T-helper 1 cell (primary cell): ENCODE results near the gene SEMA4B.
A peak's percentile ranks its signal among the peaks of the same experiment; 100 is the strongest.

ENCODE experiments used
- DNase-seq, 5 donors: peaks; one replicate each; pipeline ENCODE4 v3.0.0-alpha.2; 2012 to 2020

SEMA4B gene

DNA sequence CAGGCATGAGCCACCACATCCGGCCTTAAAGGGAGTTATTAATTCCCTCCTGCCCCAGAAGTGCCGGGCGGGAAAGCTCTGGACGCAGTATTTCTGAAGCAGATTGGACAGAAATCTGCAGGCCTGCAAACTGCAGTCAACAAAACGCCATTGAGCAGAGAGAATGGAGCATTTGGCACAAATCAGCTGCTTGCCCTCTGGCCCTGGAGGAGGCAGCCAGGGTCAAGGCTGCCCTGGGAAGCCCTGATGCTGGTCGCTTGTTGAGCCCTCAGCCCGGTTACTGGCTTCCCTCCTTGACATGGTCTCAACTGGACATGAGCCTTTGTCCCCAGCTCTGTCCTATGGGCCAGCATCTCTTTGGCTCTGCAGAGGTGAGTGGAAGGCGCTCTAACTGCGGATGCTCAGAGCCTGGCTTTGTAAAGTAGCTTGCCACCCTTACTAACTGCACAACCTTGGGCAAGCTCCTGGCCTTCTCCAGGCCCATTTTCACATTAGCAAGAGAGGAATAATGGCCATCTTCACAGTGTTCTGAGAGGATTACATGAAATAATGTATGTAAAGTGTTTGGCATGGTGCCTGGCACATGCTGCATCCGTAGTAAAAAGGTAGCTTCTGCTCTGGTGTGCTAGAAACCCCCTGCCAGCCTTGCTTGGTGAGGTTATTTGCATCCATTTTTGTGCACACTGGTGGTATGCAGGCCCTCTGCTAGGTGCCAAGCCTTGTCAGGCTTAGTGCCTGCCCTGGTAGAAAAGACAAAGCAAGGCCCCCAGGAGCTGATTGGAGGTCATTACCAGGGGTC is 4.1 kb downstream of the SEMA4B start:
- DNase-seq: no peak

DNA sequence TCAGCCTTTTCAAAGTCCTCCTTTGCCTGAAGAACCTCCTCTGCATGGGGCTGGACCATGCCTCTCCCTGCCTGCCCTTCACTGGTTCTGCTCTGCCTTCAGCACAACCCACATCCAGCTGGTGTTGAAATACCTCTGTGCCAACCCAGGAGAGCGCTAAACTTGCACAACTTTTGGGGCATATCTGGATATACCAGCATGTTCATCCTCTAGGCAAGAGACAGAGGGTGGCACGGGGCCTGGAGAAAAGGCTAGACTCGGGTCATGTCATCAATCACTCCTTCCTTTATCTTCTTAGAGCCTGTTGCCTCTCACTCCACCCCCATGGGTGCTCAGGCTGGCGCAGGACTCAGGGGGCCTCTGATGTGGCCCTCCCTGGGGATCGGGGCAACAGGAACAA is 4.8 kb downstream of the SEMA4B start:
- no peak for DNase-seq

DNA sequence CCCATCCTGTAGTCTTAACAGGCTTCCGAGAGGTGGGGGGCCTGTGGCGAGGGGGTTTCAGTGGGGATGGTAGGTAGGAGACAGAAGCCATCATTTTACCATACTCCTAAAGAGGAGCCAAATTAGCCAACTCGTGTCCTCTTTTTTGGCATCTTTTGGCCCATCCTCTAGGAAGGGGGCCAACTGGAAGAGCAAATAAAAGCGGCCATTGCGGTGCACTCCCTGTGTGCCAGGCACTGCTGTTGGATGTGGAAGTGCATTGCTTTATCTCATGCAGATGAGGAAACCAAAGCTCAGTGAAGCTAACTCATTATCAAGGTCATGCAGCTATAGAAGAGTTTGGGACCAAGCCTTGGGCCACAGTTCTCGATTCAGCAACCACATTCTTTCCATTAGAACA is 6.1 kb downstream of the SEMA4B start:
- no peak for DNase-seq

DNA sequence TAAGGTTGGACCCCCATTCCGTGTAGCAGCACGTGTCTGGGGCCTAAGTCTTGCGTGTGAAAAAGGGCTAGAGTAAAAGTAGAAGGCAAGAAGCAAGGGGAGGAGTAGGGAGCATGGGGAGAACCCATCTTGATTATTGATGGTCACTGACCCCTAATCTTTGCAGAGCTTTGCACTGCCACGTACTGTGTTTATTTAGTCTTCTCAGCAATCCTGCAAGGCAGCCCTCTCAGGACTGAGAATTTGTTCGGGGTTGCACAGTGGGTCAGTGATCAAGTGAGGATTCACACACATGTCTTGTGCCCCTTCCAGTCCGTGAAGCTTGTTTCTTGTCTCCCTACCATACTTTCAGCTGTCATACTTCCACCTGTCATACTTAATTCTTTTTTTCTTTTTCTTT is 7.2 kb downstream of the SEMA4B start:
- no peak for DNase-seq

DNA sequence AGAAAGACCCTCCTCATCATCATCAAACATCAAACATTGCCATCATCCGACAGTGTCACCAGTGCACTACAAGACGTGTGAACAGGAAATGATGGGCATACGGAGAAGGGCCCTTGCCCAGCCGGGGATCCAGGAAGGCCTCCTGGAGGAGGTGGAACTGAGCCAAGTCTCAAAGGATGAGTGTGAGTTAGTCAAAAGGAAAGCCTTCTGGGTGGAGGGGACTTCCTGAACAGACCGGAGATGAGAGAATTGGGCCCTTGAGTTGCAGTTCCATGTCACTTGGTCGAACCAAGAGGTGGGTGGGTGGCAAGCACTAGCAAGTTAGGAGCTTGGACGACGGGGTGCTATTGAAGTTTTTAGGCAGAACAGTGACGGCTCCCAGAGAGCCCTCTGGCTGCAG is 8.5 kb downstream of the SEMA4B start:
- DNase-seq: peak in 1 of 5 donors; percentile 56

DNA sequence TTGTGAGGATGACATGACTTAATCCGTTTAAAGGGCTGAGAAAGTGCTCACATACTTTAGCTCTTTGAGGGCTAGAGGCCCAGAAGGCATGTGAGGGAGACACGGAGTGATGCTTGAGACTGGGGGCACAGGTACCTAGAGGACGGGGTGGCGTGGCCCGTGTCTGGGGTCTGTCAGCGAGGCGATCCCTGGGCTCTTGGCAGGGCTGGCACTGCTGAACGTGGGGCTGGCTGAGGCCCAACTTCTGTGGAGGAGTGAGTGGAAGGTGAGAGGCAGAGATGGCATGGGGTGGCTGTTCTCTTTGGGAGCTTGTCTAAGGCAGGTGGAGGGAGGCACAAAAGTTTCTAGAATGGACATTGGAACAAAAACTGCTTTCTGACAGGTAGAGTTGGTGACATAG is 9.5 kb downstream of the SEMA4B start:
- DNase-seq: no peak

DNA sequence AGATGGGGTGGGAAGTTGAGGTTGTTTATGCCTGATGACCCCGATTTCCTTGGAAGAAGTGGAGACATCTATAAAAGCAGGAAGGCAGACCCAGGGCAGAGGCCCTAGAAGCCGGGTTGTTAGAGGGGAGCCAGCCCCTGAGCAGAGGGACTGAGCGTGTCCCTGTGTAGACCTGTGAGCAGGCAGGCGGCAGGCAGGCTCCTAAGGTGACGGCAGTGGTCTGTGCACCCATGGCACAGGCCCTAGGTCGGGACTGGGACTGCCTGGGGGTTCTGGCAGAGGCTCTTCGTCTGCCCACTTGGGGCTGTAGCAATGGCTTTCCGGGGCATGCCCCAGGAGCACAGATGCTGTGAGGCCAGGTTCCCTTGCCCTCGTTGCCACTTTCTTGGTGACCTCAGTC is 9.9 kb downstream of the SEMA4B start:
- no peak for DNase-seq

DNA sequence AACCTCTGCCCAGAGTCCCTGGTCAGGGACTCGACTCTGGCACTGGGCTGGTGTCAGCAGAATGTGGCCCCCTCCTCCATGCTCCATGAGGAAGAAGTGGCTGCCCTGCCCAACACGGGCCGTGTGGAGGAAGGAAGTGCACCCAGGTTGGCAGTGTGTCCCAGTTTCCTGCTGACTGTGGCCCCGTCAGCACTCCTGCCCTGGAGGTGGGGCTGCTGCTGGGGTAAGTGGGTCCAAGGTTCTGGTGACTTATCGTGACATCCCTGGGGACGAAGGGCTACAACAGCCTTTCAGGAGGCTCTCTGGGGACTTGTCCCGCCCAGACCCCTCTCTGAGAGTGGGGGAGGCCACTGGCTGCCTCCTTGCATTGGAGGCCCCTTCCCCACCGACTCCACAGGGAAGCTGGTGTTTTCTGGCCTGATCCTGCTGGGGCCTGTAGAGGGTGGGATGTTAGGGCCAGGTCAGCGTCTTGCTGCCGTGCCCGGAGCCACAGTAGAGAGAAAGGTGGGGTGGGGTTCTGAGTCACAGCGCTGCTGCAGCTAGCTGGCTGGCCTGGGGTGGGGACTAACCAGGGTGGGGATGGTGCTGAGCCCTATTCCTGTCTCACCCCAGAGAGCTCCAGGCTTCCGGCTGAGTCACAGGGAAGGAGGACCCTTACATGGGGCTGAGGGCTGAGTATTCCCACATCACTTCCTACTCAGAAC is 10.5 kb downstream of the SEMA4B start:
- DNase-seq: no peak

DNA sequence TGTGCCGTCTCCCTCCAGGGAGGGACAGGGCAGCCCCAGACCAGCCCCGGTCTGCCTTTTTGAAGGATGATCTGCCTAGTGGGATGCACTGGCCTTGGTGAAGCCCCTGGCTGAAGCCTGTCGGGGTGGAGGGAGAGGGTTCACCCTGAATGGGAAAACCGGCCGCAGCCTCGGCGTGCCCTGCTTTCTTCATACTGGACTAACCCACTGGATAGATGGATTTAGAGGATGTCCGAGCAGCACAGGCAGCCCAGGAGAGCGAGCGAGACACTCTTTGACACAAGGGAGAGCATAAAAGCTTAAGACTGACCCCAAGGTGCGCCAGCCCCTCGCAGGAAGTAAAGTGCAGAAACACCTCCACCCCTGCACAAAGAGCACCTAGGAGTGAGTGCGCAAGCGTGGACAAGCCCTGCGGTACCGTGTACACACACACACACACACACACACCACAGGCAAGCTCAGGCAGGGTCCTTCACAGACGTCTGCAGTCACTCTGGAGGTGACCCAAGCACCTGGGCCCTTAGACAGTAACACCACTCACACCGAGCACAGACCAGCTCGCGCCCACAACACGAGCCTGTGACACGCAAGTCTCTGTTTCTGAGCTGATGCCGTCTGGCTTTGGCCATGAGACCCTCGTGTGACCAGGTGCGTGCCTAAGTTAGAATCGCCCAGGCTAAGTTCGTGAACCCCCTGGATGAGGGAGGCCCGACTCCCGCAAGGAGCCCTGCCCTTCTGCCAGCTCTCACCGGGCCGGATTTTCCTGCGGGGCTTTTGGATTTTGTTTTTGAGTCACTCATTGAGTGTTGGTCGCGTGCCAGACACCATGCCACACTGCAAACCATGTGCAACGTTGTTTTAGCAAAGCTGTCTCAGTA is 11.3 kb downstream of the SEMA4B start:
- no peak for DNase-seq

DNA sequence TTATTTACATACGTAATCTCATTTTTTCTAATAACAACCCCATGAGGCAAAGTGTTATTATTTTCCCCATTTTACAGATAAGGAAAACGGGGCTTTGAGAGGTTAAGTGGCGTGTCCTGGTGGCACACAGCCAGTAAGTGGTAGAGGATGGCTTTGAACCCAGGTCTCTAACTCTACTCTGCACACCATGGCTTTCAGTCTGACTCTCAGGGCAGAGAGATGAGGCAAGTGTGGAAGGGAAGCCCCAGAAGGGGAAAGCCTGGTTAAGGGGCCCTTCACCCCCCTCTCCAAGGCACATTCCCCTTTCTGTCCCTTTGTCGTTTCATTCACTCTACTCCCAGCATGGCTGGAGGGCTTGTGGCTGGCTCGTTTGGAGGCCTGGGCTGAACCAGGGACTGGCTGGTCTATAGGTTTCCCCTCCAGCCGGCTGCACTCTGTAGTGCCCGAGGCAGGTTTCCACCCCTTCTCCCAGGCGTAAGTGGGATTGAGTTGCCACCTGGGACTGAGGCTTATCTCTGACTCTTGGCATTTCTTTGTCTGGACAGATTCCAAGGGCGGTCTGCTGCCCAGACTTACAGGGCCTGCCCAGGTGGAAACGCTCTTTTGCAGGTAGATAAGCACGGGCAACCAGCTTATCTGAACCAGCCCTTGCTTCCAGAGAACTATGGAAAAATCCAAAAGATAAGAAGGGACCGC is 12.1 kb downstream of the SEMA4B start:
- no peak for DNase-seq

DNA sequence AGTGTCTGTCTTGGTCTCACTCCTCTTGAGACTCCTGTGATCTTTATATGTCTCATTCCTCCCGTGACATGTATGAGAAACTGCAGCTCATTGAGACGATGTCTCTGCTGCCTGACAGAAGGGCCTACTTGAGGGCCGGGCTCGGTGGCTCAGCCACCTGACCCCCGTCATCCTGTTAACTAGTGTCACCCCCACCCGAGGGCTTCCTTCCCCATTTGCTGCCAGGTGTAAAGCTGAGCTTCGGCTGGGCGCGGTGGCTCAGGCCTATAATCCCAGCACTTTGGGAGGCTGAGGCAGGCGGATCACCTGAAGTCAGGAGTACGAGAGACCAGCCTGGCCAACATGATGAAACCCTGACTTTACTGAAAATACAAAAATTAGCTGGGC is 12.7 kb downstream of the SEMA4B start:
- DNase-seq: no peak

DNA sequence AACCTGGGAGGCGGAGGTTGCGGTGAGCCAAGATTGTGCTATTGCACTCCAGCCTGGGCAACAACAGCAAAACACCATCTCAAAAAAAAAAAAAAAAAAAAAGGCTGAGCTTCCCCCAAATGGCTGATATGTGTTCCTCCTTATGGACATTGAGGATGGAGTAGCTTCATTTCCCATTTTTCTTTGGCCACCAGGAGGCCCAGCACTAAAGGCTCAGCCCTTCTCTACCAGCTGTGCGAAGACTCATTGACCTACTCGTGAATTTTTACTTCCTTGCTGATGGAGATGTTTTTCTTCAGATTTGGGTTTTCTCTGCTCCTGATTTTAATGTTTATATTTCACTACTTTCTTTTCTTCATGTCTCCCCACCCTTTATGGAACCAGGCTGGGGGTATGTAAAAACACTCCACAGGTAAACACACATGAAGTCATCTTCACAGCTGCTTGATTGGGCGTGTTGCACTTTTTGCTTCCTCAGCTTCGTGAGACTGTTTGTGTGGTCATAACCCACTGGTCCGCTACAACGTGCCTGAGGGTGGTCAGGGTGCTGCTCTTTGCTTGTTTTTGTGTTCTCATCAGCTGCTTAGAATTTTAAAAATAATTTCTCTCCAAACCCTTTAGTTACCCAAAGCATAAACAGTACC is 13.5 kb downstream of the SEMA4B start:
- no peak for DNase-seq

DNA sequence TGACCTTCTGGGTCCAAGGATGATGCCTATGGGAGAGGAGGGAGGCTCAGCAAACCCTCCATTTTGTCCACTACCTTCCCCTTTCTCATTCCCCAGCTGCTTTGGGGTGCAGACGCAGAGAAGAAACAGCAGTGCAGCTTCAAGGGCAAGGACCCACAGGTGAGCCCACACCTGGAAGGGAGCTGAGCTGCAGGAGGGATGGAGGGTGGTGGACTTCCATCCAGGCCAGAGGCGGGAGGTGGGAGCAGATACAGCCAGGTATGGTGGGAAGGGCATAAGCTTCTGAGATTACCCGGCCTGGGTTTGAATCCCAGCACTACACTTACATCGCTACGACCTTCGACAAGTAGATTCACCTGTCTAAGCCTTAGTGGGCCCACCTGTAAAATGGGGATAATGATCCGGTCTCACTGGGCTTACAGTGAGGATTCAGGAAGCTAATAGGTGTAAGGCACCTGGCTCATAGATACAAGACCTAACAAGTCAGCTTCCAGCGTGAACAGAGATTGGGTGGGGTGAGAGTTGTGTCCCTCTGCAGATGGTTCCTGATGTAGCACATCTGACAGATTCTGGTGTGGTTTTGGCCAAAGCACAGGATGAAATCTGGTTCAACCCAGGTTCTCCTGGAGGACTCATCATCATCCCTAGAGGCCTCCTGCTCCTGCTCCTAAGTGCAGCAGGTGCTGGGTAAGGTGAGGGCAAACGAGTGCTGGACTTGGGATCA is 16.7 kb downstream of the SEMA4B start:
- no peak for DNase-seq

DNA sequence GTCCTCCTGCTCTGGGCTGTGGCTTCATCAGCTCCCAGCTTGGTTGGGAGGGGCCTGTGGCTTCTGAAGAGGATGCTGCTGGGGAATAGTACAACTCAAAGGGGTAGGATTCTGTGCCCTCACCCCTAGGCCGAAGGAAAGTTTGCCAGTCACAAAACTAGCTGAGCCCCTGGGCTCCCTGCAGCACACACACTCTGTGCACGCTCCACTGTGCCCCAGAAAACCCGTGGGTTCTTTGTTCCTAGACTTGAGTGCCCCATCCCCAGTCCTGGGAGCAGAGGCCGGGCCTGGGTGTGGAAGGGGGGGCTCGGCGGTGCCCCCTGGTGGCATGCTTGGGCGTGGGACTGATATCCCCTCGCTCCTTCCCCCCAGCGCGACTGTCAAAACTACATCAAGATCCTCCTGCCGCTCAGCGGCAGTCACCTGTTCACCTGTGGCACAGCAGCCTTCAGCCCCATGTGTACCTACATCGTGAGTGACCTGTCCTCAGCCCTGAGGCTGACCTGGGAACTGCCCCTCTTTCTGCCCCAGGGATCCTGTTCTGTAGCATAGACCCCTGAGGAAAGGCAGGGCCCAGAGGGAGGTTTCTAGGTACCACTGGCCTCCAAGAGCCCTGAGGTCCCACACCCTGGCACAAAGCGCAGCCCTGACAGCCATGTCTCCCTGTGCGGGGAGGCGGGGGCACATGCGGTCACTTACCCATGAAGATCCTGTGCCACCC is 18.5 kb downstream of the SEMA4B start:
- DNase-seq: peak in 4 of 5 donors; percentile 28 to 44 (median 39)

DNA sequence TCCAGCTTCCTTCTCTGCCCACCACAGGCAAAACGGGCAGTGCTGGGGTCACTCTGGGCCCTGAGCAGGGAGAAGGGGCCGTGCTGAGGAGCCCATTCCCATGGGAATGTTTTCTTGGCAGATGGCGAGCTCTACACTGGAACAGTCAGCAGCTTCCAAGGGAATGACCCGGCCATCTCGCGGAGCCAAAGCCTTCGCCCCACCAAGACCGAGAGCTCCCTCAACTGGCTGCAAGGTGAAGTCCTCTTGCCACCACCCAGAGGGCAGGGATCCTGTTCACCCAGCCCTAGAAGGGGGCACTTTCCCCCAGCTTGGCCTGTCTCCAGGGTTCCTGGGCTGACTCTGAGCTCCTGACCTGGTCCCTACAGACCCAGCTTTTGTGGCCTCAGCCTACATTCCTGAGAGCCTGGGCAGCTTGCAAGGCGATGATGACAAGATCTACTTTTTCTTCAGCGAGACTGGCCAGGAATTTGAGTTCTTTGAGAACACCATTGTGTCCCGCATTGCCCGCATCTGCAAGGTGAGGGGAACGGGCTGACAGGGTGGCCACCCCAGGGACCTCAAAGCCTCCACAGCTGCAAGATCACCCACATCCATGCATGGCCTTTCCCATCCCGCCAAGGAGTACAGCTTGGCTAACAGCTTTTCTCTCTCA is 20.2 kb downstream of the SEMA4B start:
- no peak for DNase-seq

DNA sequence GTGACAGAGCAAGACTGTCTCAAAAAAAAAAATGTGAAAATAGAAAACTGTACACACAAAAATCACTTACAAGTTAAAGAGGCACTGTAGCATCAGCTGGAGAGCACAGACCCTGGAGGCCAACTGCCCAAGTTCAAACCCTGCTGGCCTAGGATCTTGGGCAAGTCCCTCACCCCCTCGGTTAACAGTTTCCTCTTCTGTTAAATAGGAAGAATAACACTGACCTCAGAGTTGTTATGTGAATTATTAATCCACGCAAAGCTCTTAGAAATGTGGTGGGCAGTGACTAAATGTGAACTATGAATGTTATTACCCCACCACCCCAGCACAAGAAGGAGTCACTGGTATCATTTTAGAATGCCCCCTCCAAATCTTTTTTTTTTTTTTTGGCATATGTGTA is 21.4 kb downstream of the SEMA4B start:
- DNase-seq: no peak

DNA sequence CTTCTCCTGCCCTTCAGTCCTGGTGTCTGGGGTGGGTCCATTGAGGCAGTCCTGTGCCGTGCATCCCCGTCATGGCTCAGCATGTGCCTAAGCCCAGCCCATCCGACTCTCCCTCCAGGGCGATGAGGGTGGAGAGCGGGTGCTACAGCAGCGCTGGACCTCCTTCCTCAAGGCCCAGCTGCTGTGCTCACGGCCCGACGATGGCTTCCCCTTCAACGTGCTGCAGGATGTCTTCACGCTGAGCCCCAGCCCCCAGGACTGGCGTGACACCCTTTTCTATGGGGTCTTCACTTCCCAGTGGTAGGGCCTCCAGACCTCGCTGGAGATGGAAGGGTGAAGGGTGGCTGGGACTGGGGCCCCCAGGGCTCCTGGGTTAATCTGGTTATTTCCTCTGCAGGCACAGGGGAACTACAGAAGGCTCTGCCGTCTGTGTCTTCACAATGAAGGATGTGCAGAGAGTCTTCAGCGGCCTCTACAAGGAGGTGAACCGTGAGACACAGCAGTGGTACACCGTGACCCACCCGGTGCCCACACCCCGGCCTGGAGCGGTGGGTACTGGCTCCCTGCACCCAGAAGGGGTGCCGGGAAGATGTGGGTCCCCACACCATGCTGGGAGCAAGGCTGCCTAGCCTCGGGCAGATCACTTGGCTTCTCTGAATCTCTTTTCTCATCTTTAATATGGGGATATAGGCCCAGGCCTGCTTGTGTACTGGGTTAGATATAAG is 22.5 kb downstream of the SEMA4B start:
- DNase-seq: no peak

DNA sequence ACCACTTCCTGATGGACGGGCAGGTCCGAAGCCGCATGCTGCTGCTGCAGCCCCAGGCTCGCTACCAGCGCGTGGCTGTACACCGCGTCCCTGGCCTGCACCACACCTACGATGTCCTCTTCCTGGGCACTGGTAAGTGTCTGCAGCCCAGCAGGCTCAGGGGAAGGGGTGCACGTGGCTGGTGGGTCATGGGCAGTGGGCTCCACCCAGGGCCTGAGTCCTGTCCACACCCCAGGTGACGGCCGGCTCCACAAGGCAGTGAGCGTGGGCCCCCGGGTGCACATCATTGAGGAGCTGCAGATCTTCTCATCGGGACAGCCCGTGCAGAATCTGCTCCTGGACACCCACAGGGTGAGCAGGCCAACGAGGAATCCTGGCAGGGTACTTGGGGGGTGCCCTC is 23.9 kb downstream of the SEMA4B start:
- no peak for DNase-seq

DNA sequence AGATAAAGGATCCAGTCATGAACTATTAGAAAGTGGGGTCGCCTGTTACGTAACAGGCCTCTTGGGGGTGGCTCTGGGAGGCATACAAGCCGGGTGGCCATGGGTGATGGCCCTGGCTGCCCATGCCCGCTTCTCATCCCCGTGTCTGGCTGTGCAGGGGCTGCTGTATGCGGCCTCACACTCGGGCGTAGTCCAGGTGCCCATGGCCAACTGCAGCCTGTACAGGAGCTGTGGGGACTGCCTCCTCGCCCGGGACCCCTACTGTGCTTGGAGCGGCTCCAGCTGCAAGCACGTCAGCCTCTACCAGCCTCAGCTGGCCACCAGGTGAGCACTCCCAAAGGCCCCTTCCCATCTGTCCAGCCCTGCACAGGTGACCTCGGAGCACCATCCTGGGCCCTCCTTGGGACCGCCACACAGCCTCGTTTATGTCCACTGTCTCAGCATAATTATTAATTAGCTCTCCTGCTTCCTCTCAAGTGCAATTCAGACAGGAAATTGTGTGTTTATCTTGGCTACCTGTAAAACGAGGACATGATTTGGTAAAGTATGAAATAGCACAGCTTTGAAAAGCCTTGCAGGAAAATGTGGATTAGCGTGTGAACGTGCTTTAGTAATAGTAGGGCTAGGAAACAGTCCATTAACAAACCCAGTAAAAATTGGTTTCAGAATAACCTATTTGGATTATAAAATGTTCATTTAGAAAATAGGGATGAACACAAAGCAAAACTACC is 24.5 kb downstream of the SEMA4B start:
- no peak for DNase-seq
